Right renal pelvis (tissue), 4 donors: Measurements from ENCODE around the gene NAA11. TPM values are rescaled to one million over a fixed set of nuclear protein-coding genes. Genes with fewer than 3 reads are reported as not detected.
A peak's percentile ranks its signal among the peaks of the same experiment; 100 is the strongest.
"Not testable (repeated sequence)": the region's sequence is repeated elsewhere in the genome, so short reads cannot be mapped to it uniquely, and the experiment has no call there.

Experiments used
- DNase-seq, 4 donors: peaks; one replicate each; pipeline ENCODE4 v3.0.0-alpha.2; 2013; ENCODE audit warnings: low read depth in 4 of 4, low spot score in 3 of 4, missing footprints in 1 of 4
- polyA plus RNA-seq, 4 donors: library from polyadenylated mRNA; unstranded; fragments of 120-200 nt; gene quantifications; one replicate each; pipeline ENCODE4 v1.2.1, GENCODE V29; 2013; ENCODE audit not compliant: insufficient read length in 4 of 4

The NAA11 gene
- polyA plus RNA-seq, 4 donors = not detected

GRCh38 chr4:79311279-79311678 lies 14.6 kb downstream of the NAA11 start:
- no peak for DNase-seq

DNA sequence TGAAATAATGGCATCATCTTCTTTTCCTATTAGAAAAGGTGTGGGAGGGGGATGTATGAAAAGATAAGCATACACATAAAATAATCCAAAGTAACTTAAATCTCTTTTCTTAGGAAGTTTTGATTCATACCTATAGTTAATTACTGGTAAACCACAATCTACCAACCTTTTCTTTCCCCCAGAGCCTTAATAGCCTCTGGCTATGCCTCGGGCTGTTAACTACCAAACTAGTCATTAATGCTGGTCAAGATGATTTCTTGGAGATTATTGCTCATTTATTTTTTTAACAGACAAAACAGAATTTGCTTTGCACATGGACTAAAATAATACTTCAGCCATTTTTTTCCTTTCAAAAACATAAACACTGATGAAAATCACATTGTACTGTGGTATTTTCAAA lies 16.9 kb downstream of the NAA11 start:
- no peak for DNase-seq

DNA sequence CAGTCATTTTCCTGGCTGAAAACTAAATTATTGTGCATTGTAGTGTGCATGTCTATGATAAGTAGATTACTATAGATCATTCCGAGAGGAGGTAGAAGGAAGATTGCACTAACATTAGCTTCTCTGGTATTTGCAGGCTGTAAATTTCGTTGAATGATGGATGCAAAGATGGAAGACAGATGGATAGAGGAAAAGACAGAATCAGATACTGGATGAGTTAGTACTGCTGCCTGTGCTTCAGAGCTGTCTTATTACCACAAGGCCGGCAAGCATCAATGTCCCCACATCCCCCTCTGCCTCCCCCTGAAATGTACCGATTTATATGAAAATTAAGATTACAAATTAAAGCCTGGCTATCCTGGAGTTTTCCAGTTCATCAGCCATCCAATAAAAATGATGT lies 17.7 kb downstream of the NAA11 start:
- no peak for DNase-seq

DNA sequence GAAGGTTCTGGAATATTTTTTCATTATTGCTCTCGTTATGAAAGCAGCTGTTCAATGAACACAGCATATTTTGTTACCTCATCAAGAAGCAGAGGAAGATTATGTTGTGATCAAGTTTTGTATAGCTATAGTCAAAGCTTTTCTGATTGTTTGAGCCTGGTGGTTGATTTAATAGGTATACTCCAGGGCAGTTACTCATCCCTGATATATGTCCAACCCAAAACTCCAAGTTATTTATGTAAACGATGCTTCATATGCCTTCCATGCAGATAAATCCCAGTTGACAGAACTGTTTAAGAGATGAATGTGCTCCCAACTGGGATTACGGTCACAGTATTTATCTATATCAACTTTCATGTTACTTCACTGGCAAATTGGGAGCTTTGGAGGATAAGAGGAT lies 19.1 kb downstream of the NAA11 start:
- DNase-seq = no peak

DNA sequence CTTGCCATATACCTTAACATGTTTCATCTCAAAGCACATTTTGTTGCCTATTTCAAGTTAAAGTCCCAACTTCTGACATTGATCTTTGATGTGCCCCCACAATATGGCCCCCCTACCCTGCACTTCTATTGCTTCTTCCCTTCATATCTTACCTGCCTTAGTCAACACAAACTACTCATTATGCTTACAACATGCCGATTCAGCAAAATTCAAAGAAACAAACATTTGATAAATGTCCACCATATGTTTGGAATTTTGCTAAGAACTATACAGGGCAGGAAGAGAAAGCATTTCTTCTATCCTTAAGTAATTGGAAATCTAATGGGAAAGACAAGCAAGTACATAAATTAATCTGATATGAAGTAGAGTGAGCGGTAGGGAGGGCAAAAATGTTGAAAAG lies 25.6 kb downstream of the NAA11 start:
- DNase-seq = no peak

GRCh38 chr4:79298484-79298883 lies 27.4 kb downstream of the NAA11 start:
- no peak for DNase-seq

DNA sequence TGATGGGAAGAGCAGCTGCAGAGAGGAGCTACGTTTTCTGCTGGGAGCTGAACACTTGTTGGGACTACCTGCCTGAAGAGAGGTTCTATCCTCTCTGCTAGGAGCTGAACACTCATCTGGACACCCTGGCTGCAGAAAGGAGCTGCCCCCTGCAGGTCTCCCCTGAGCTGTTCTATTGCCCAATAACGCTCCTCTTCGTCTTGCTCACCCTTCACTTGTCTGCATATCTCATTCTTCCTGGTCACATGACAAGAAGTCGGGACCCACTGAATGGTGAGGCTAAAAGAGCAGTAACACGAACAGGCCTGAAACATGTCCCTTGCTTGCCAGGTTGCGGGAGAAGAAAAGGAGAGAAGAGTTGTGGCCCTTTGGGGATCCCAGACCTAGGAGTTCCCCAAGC lies 27.8 kb downstream of the NAA11 start:
- no peak for DNase-seq

GRCh38 chr4:79297479-79297878 lies 28.4 kb downstream of the NAA11 start:
- no peak for DNase-seq

DNA sequence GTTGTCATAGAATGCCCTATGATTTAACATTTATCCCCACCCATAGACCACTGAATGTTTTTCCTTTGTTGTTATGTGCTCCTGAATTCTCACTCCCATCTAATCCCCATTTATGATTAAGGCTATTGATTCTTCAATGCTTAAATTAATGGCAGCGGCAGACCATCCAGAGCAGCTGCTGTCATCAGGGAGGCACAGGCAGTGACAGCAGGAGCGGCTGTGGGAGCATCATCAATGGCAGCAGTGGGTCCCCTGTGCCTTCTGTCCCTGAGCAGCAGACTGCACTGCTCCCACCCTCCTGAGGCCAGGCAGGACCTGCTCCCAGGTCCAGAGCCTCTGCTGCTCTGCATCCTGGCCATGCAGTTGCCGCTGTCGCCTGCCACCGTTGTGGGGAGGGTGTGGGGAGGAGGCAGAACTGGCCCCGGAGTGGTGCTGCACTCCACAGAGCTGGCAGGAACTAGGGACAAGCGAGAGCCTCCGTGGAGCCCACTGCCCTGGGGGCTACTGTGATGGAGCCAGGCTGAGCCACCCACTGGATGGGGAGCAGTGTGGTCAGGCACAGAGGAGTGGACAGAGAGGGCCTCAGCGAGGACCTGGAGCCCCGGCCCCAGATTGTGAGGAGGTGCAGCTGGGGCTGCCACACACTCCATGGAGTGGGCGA lies 29.0 kb downstream of the NAA11 start:
- DNase-seq = no peak

DNA sequence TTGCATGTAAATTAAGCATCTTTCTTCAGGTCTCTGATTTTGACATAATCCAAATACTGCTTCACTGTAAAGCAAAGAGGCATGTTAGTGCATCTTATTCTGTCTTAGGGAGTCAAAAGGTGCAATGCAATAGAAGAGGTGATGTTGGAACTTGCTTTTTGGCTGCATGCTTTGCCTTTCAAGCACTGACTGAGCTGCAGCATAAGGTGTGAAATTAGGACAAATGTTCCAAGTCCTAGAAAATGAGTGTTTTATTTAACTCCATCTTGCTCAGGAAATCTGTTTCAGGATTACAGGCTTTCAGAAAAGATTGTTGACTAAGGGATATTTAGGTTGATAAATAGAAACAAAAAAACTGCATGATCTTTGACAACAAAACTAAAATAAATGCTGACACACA lies 30.8 kb downstream of the NAA11 start:
- DNase-seq = no peak

- DNase-seq = no peak
Observed at GRCh38 chr4:79294064-79294463, 31.8 kb downstream of the NAA11 start.

- no peak for DNase-seq
Observed at GRCh38 chr4:79292008-79292407, 33.9 kb downstream of the NAA11 start.

DNA sequence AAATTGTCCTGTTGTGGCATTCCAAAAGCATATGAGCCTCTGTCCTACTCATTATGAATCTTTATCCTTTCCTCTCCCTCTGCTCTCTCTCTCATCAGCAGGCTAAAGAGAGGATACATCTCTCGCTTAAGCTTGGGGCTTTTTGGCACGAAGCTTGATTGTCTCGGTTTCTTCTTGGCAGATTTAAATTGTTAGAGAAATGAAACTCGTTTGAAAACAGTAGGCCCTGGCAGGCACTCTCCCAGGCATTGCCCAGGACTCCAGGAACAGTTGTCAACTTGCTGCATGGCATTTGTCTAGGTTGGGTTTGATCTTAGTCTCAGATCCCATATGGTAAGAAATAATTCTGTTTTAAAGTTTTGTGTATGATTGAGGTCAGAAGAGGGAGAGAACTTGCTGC lies 35.5 kb downstream of the NAA11 start:
- no peak for DNase-seq

DNA sequence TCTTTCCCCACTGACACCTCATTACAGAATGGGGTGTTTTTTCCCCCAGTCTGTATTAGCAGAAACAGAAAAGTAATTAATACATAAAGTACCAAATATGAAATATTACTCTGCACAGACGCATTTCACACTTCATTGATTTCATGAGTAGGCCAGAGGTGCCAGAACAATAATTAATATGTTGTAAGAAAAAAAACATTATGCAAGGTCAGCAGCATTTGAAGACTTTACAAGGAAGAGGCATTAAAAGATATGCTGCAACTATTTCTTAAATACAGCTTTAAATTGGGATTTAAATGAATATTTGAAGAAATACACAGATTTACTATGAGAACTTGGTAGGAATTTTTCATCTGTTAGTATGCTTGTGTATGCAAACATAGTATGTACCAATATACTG lies 37.7 kb downstream of the NAA11 start:
- no peak for DNase-seq

DNA sequence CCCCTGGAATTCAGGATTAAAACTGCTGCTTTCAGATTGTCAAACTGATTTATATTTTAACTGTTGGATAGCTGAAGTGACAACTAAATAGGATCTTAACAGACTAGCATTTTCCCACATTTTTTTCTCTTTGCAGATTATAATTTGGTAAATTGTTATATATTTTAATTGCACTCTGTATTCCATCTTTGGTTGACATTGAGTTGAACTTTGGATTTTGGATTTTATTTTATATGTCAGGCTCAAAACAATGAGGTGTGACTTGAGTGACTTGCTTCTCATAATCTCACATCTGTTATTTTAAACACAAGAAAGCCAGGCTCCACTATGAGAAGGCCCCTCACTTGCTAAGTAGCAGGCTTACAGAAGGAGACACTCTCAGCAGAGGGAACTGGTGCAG lies 38.1 kb downstream of the NAA11 start:
- no peak for DNase-seq

DNA sequence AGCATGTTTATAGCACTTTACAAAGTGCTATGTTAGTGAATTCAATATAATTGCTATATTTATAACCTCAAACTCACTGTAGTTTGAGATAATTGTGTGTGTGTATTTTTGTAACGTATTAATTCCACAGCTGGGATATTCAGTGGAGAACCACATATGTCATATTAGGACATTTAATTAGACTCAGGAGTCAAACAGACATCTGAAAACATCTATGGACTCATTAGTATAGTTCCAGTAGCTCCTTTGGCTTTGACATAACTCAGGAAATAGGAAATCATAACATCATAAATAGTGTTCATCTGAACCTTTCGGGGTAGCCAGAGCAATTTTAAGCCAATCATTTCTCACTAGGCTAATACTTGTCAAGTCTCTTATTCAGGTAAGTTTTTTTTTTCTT lies 38.8 kb downstream of the NAA11 start:
- DNase-seq = no peak

DNA sequence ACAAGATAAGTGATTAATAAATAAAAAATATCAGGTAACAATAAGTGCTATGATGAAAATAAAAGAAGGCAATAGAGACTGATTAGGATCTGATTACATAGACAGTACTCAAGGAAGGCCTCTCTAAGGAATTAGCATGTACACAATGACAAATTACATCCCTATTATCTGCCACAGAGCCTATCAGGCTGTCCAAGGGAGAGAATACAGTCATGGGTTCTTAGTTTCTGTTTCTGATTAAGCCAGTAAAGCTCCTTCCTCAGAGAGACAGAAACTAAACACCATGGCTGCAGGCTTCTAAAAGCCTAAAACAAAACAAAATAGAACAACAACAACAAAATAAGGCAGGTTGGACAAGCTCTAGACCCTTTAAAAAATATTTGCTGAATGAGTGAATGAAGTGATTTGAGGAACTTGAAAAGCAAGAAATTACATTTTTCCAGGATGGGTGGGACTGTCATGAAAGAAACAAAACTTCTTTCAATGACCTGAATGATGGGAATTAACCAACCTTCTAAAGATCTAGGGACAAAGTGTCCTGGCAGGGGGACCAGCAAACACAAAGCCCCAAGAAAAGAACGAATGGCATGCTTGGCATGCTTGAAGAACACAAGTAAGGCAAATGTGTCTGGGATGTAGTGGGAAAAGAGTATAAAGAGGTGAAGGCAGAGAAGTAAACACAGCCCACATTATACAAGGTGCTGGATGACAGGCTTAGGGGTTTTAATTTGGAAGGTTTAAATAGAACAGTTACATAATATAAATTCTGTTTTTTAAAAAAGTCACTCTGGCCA lies 44.1 kb downstream of the NAA11 start:
- no peak for DNase-seq

DNA sequence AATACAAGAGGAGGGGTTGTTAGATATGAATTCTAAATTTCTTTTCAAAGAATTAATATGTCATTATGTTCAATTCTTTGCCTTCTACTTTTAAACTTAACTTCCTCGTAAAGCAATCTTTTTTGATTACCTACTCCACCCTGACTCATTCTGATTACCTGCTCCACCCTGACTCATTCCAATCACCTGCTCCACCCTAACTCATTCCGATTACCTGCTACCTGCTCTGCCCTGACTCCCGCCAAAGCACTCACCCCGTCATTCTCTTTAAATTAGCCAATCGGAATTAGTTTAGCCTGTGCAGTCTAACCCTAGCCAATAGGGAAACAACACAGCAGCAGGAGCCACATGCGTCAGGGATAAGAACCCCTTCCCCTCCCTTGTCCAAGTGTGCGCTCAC lies 48.4 kb downstream of the NAA11 start:
- DNase-seq = not testable (repeated sequence)

DNA sequence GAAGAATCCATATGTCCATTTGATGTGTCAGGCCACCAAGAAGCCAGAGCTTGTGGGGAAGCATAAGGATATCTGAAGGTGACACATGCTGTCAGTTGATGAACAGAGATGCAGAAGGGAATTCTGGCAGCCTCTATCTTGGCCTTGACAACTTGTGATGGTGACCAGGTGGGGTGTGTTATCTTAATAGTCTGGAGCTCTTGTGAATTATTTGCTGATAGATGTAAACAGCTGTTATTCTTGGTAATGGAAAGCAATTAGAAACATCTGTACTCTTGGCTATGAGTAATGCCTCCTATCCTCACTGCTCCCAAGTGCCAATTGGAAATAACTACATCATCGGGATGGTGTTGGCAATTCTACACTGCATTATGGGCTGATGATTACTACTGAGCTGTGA lies 51.9 kb downstream of the NAA11 start:
- DNase-seq = peak; percentile 20 to 30 (median 27)

- DNase-seq = no peak
Observed at GRCh38 chr4:79272761-79273160, 53.1 kb downstream of the NAA11 start.

DNA sequence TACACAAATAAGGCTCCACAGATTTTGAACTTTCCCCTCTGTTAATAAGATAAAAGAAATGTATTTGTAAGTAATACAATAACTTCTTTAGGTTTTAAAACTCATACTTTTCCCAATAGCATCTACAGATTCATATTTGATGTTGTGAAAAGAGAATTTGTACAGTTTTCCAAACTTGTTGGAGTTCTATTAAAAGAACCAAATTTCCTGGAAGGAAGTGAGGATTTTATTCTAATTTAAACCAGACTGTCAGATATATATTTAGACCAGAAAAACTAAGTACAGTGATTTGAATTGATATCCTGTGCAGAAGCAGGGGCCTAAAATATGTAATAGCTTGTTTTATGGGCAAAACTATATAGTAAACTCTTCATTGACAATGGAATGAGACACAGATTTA lies 53.7 kb downstream of the NAA11 start:
- no peak for DNase-seq

DNA sequence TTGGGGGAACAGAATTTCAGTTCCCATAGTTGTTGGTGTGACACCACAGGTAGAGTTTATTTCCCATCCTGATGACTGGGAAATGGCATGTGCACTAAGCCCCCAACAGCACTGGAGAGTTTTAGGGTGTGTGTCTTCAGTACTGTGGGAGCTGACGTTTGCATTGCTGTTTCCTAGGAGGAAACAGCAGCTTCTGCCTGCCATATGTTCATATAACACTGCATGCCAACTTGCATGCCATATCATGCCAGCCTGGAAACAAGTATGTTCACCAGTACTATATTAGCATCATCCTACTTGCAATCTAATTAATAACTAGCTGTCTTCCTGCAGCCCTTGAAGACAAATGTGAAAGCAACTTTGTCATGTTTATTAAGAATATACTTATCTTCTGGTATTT lies 58.2 kb downstream of the NAA11 start:
- DNase-seq = no peak
